CD14-positive monocyte (primary cell): Measurements from ENCODE around the gene C20orf141. TPM values are rescaled to one million over a fixed set of nuclear protein-coding genes. Genes with fewer than 3 reads are reported as not detected.
A peak's percentile ranks its signal among the peaks of the same experiment; 100 is the strongest.

ENCODE experiments used
- DNase-seq, 3 donors: peaks; one replicate each; pipeline ENCODE4 v3.0.0-alpha.2; 2011 to 2022
- H2AFZ ChIP-seq: 2 replicates; pipeline ENCODE4 v1.6.0; 2012; ENCODE audit warnings: mild to moderate bottlenecking, low read depth, low read length, inconsistent platforms; ENCODE audit not compliant: insufficient read depth, poor library complexity, severe bottlenecking
- H3K27ac ChIP-seq, 2 donors: 1 replicate in 1 of 2; 2 replicates in 1 of 2; pipeline ENCODE4 v1.5.1; 2012 to 2013; ENCODE audit warnings: low read length in 2 of 2, control low read depth in 1 of 2, inconsistent platforms in 1 of 2, low read depth in 1 of 2, mild to moderate bottlenecking in 1 of 2
- H3K27me3 ChIP-seq, 2 donors: one replicate each; pipeline versions ENCODE4 v1.6.0 to v1.6.1; 2011 to 2013; ENCODE audit warnings: low read length in 2 of 2; ENCODE audit not compliant: control insufficient read depth in 2 of 2, insufficient read depth in 2 of 2
- H3K36me3 ChIP-seq, 2 donors: replicated peaks in 1 of 2; 1 replicate in 1 of 2; 2 replicates in 1 of 2; pipeline versions ENCODE4 v1.5.1 to v1.6.1; 2012 to 2013; ENCODE audit warnings: low read length in 2 of 2, control low read depth in 1 of 2, inconsistent platforms in 1 of 2, mild to moderate bottlenecking in 1 of 2; ENCODE audit not compliant: insufficient read depth in 2 of 2, control insufficient read depth in 1 of 2
- H3K4me1 ChIP-seq, 2 donors: 1 replicate in 1 of 2; 2 replicates in 1 of 2; pipeline versions ENCODE4 v1.5.1 to v1.6.1; 2012 to 2013; ENCODE audit warnings: low read length in 2 of 2, control low read depth in 1 of 2, inconsistent platforms in 1 of 2, mild to moderate bottlenecking in 1 of 2, moderate library complexity in 1 of 2; ENCODE audit not compliant: insufficient read depth in 2 of 2, control insufficient read depth in 1 of 2
- H3K4me2 ChIP-seq: replicated peaks from 2 replicates; pipeline ENCODE3; 2012; ENCODE audit warnings: low read length, moderate library complexity, mild to moderate bottlenecking; ENCODE audit not compliant: poor library complexity, severe bottlenecking; ENCODE audit errors: extremely low read depth
- H3K4me3 ChIP-seq, 3 experiments: fragments of 200-600 bp in 1 of 3; sonication (generic) in 1 of 3; replicated peaks in 1 of 3; 1 replicate in 2 of 3; 2 replicates in 1 of 3; pipeline ENCODE4 v1.5.1; 2011 to 2013; ENCODE audit warnings: low read length in 3 of 3, mild to moderate bottlenecking in 3 of 3, control low read depth in 2 of 3, low read depth in 2 of 3, inconsistent platforms in 1 of 3, moderate library complexity in 1 of 3
- H3K79me2 ChIP-seq: 2 replicates; pipeline ENCODE4 v1.6.0; 2012; ENCODE audit warnings: mild to moderate bottlenecking, control low read depth, inconsistent platforms, low read length, moderate library complexity; ENCODE audit not compliant: insufficient read depth
- H3K9ac ChIP-seq: 2 replicates; pipeline ENCODE4 v1.6.0; 2017; ENCODE audit warnings: low read length, mild to moderate bottlenecking; ENCODE audit not compliant: insufficient read depth, poor library complexity, severe bottlenecking
- H3K9me3 ChIP-seq, 2 donors: replicated peaks in 1 of 2; 1 replicate in 1 of 2; 2 replicates in 1 of 2; pipeline versions ENCODE4 v1.5.1 to v1.6.1; 2012 to 2013; ENCODE audit warnings: low read length in 2 of 2, control low read depth in 1 of 2; ENCODE audit not compliant: control insufficient read depth in 1 of 2, insufficient read depth in 1 of 2
- H4K20me1 ChIP-seq: 2 replicates; pipeline ENCODE4 v1.6.0; 2012; ENCODE audit warnings: mild to moderate bottlenecking, low read length, control low read depth, moderate library complexity; ENCODE audit not compliant: insufficient read depth
- H3K27ac Mint-ChIP-seq, 7 donors: one replicate each; pipeline ENCODE4 v1.8.0; 2020; ENCODE audit warnings: mild to moderate bottlenecking in 7 of 7, mixed read lengths in 7 of 7, moderate library complexity in 6 of 7, inconsistent platforms in 2 of 7
- H3K27me3 Mint-ChIP-seq, 3 donors: one replicate each; pipeline ENCODE4 v1.8.0; 2021 to 2022; ENCODE audit warnings: low read depth in 3 of 3, mild to moderate bottlenecking in 3 of 3, mixed read lengths in 3 of 3, moderate library complexity in 3 of 3, inconsistent platforms in 1 of 3
- H3K36me3 Mint-ChIP-seq, 2 donors: one replicate each; pipeline ENCODE4 v1.8.0; 2020; ENCODE audit warnings: mixed read lengths in 2 of 2, inconsistent platforms in 1 of 2, mild to moderate bottlenecking in 1 of 2
- H3K4me1 Mint-ChIP-seq: one replicate; pipeline ENCODE4 v1.8.0; 2020; ENCODE audit warnings: mild to moderate bottlenecking, mixed read lengths
- H3K4me3 Mint-ChIP-seq, 2 donors: one replicate each; pipeline ENCODE4 v1.8.0; 2020; ENCODE audit warnings: mild to moderate bottlenecking in 2 of 2, mixed read lengths in 2 of 2, moderate library complexity in 1 of 2
- H3K9me3 Mint-ChIP-seq, 7 donors: one replicate each; pipeline ENCODE4 v1.8.0; 2020 to 2022; ENCODE audit warnings: mixed read lengths in 7 of 7, mild to moderate bottlenecking in 6 of 7, moderate library complexity in 6 of 7, inconsistent platforms in 2 of 7
- WGBS: methylation state at CpG from one replicate; pipeline ENCODE4 v1.1.5; 2013; ENCODE audit warnings: missing lambda C conversion rate; ENCODE audit not compliant: insufficient coverage; 5-methylcytosine and 5-hydroxymethylcytosine counted together
- intact Hi-C, 2 donors: fragments of 100-400 bp; cut with micrococcal nuclease; formaldehyde crosslinking; loops; one replicate each; pipeline versions ENCODE4 v1.15.0 to v1.15.1; 2023
- polyA plus RNA-seq, 3 donors: library from polyadenylated mRNA; depleted of rRNA in 1 of 3; unstranded in 2 of 3; stranded (reverse) in 1 of 3; fragments of 300-500 nt in 2 of 3; fragments of >200 nt in 1 of 3; fragmentation: Illumina TruSeq in 2 of 3; gene quantifications; 1 replicate in 2 of 3; 2 replicates in 1 of 3; pipeline ENCODE4 v1.2.3, GENCODE V29; 2012 to 2021
- TF ChIP-seq, protein P1 (sequence below): fragments of 200-600 bp; IDR thresholded peaks from one replicate; pipeline ENCODE4 v1.8.0; 2022; ENCODE audit warnings: antibody characterized with exemption, mild to moderate bottlenecking

The C20orf141 gene
- polyA plus RNA-seq, 3 donors: not detected

- Histone ChIP-seq H4K20me1 (no peaks in the 10 kb centered on the region), H3K27me3 (peaks cover 13 to 41% of the 10 kb centered on the region in 2 donors), H2AFZ (no peak overlapping the region), H3K9me3 (no peaks in the 10 kb centered on the region), H3K79me2 (no peaks in the 10 kb centered on the region), H3K9ac (no peak overlapping the region), H3K4me1 (peaks cover 23 to 26% of the 10 kb centered on the region in 2 donors), H3K4me2 (no peak overlapping the region), H3K4me3 (no peak overlapping the region), H3K36me3 (no peaks in the 10 kb centered on the region), H3K27ac (no peak overlapping the region)
- DNase-seq: no peak
- TF ChIP-seq, protein P1, sequence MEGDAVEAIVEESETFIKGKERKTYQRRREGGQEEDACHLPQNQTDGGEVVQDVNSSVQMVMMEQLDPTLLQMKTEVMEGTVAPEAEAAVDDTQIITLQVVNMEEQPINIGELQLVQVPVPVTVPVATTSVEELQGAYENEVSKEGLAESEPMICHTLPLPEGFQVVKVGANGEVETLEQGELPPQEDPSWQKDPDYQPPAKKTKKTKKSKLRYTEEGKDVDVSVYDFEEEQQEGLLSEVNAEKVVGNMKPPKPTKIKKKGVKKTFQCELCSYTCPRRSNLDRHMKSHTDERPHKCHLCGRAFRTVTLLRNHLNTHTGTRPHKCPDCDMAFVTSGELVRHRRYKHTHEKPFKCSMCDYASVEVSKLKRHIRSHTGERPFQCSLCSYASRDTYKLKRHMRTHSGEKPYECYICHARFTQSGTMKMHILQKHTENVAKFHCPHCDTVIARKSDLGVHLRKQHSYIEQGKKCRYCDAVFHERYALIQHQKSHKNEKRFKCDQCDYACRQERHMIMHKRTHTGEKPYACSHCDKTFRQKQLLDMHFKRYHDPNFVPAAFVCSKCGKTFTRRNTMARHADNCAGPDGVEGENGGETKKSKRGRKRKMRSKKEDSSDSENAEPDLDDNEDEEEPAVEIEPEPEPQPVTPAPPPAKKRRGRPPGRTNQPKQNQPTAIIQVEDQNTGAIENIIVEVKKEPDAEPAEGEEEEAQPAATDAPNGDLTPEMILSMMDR: no peak
- no peak overlapping the region for H3K4me3 Mint-ChIP-seq
- 89% methylated on average over 14 of the region's 19 CpGs for WGBS
- intact Hi-C loops: no loop called here
- H3K27me3 Mint-ChIP-seq: peaks cover 30 to 44% (median 36%) of the 10 kb centered on the region in 3 donors
- H3K36me3 Mint-ChIP-seq: peaks cover 3 to 8% of the 10 kb centered on the region in 2 donors
- H3K4me1 Mint-ChIP-seq: peaks cover 28% of the 10 kb centered on the region
- peaks cover 0 to 10% (median 6%) of the 10 kb centered on the region in 7 donors for H3K9me3 Mint-ChIP-seq
- no peak overlapping the region for H3K27ac Mint-ChIP-seq
These were observed 16.5 kb upstream of the C20orf141 start for GRCh38 chr20:2798095-2798805.

DNA sequence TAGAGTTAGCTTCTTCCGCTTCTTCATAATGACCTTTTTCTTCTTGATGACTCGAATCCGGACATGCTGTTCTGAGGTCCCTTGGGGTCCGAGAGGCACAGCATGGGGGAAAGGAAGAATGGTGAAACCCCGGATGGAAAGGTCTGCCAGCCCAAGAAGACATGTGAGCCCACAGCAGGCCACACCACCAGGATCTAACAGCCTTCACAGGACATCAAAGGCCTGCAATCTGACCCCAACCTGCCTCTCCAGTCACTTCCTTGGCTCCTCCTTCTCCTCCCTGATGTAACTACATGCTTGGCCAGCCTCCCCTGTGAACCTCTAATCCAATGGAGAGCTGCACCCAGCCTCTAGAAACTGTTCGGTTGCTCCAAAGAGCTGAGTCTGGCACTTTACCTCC lies 16.0 kb upstream of the C20orf141 start:
- intact Hi-C loops: no loop called here
- Mint-ChIP-seq H3K4me1 (peaks cover 29% of the 10 kb centered on the region), H3K27ac (peak overlapping the region in 1 of 7 donors; percentile 71), H3K36me3 (peaks cover 3 to 8% of the 10 kb centered on the region in 2 donors), H3K27me3 (peaks cover 34 to 43% (median 38%) of the 10 kb centered on the region in 3 donors), H3K4me3 (peak overlapping the region in 1 of 2 donors; percentile 100), H3K9me3 (peaks cover 0 to 10% (median 5%) of the 10 kb centered on the region in 7 donors)
- Histone ChIP-seq H3K36me3 (no peaks in the 10 kb centered on the region), H2AFZ (no peak overlapping the region), H3K9ac (no peak overlapping the region), H3K79me2 (no peaks in the 10 kb centered on the region), H3K4me3 (no peak overlapping the region), H3K27ac (no peak overlapping the region), H4K20me1 (no peaks in the 10 kb centered on the region), H3K4me1 (peaks cover 23 to 26% of the 10 kb centered on the region in 2 donors), H3K27me3 (peaks cover 13 to 43% of the 10 kb centered on the region in 2 donors), H3K4me2 (no peak overlapping the region), H3K9me3 (no peaks in the 10 kb centered on the region)
- TF ChIP-seq, protein P1: no peak
- WGBS: 92% methylated on average over 1 of the region's 6 CpGs
- no peak for DNase-seq
